HEK293 (cell line): Measurements from ENCODE around the gene CD19.

ENCODE experiments used
- CTCF ChIA-PET: fragments of 350-600 bp; formaldehyde crosslinking; extraction: SDS; loops from one replicate; lab custom pipeline; 2021; ENCODE audit warnings: antibody characterized with exemption; lab: Yijun Ruan, JAX
- POLR2A ChIA-PET: fragments of 300-600 bp; formaldehyde crosslinking; extraction: SDS; loops from one replicate; lab custom pipeline; 2020; ENCODE audit warnings: antibody characterized with exemption, inconsistent platforms; lab: Yijun Ruan, JAX
- H3K27ac ChIP-seq: fragments of 200-500 bp; sonication (Bioruptor generic); 2 replicates; pipeline ENCODE4 v1.5.1; 2014; ENCODE audit warnings: low read depth, low read length, control low read depth, inconsistent platforms; ENCODE audit errors: extremely low read depth
- H3K36me3 ChIP-seq, 2 experiments: fragments of 200-500 bp in 1 of 2; sonication (Bioruptor generic) in 1 of 2; 1 replicate in 1 of 2; 2 replicates in 1 of 2; pipeline ENCODE4 v1.5.1; 2014 to 2017; ENCODE audit warnings: inconsistent platforms in 2 of 2, low read length in 2 of 2; ENCODE audit not compliant: control insufficient read depth in 2 of 2, insufficient read depth in 1 of 2
- H3K4me1 ChIP-seq: fragments of 200-500 bp; sonication (Bioruptor generic); 2 replicates; pipeline ENCODE4 v1.5.1; 2014; ENCODE audit warnings: mild to moderate bottlenecking, low read length, inconsistent platforms; ENCODE audit not compliant: control insufficient read depth, insufficient read depth
- H3K4me3 ChIP-seq: 2 replicates; pipeline ENCODE4 v1.5.1; 2011; ENCODE audit warnings: low read depth, mild to moderate bottlenecking, control low read depth, low read length, moderate library complexity
- H3K9me3 ChIP-seq: fragments of 200-500 bp; sonication (Bioruptor generic); 2 replicates; pipeline ENCODE4 v1.5.1; 2014; ENCODE audit warnings: low read depth, low read length, inconsistent platforms; ENCODE audit not compliant: control insufficient read depth, insufficient read depth
- BCL11A ChIP-seq: fragments of 450-650 bp; formaldehyde crosslinking; IDR thresholded peaks from 2 replicates; pipeline ENCODE4 v1.5.1; 2016; ENCODE audit warnings: low read depth, missing biosample characterization, missing genetic modification characterization
- FEZF1 ChIP-seq: fragments of 450-650 bp; formaldehyde crosslinking; IDR thresholded peaks from 2 replicates; pipeline ENCODE4 v1.5.1; 2016; ENCODE audit warnings: missing biosample characterization, missing genetic modification characterization
- GFI1B ChIP-seq: fragments of 450-650 bp; formaldehyde crosslinking; IDR thresholded peaks from 2 replicates; pipeline ENCODE4 v1.5.1; 2016; ENCODE audit warnings: missing biosample characterization, missing genetic modification characterization
- REST ChIP-seq: fragments of 450-650 bp; formaldehyde crosslinking; IDR thresholded peaks from 2 replicates; pipeline ENCODE4 v1.5.1; 2016; ENCODE audit warnings: missing biosample characterization, missing genetic modification characterization
- SCRT1 ChIP-seq: fragments of 450-650 bp; formaldehyde crosslinking; IDR thresholded peaks from 2 replicates; pipeline ENCODE4 v1.5.1; 2016; ENCODE audit warnings: missing biosample characterization, missing genetic modification characterization, borderline replicate concordance
- SP7 ChIP-seq: fragments of 450-650 bp; formaldehyde crosslinking; IDR thresholded peaks from 2 replicates; pipeline ENCODE4 v1.5.1; 2016; ENCODE audit warnings: missing biosample characterization, missing genetic modification characterization
- ZBTB8A ChIP-seq: fragments of 450-650 bp; formaldehyde crosslinking; IDR thresholded peaks from 2 replicates; pipeline ENCODE4 v1.5.1; 2016; ENCODE audit warnings: missing biosample characterization, missing genetic modification characterization
- ZNF280C ChIP-seq: fragments of 450-650 bp; formaldehyde crosslinking; IDR thresholded peaks from 2 replicates; pipeline ENCODE4 v1.5.1; 2016; ENCODE audit warnings: missing biosample characterization, missing genetic modification characterization
- ZNF324 ChIP-seq: fragments of 450-650 bp; formaldehyde crosslinking; IDR thresholded peaks from 2 replicates; pipeline ENCODE4 v1.5.1; 2016; ENCODE audit warnings: missing biosample characterization, missing genetic modification characterization
- ZNF404 ChIP-seq: fragments of 450-650 bp; formaldehyde crosslinking; IDR thresholded peaks from 2 replicates; pipeline ENCODE4 v1.5.1; 2017; ENCODE audit warnings: missing biosample characterization, missing genetic modification characterization
- ZNF426 ChIP-seq: fragments of 450-650 bp; formaldehyde crosslinking; IDR thresholded peaks from 2 replicates; pipeline ENCODE4 v1.5.1; 2017; ENCODE audit warnings: missing biosample characterization, missing genetic modification characterization, mild to moderate bottlenecking, inconsistent platforms, moderate library complexity
- ZNF549 ChIP-seq: fragments of 450-650 bp; IDR thresholded peaks from 2 replicates; pipeline ENCODE4 v1.5.1; 2018; ENCODE audit warnings: missing biosample characterization, missing genetic modification characterization, mild to moderate bottlenecking, inconsistent platforms, moderate library complexity
- ZNF610 ChIP-seq: fragments of 450-650 bp; formaldehyde crosslinking; IDR thresholded peaks from 2 replicates; pipeline ENCODE4 v1.5.1; 2016; ENCODE audit warnings: missing biosample characterization, missing genetic modification characterization, borderline replicate concordance
- ZNF626 ChIP-seq: fragments of 450-650 bp; sonication (Bioruptor Pico); formaldehyde crosslinking; IDR thresholded peaks from 2 replicates; pipeline ENCODE4 v1.5.1; 2018; ENCODE audit warnings: missing biosample characterization, missing genetic modification characterization, inconsistent platforms
- ZNF645 ChIP-seq: fragments of 450-650 bp; formaldehyde crosslinking; IDR thresholded peaks from 2 replicates; pipeline ENCODE4; 2016; ENCODE audit warnings: missing biosample characterization, missing genetic modification characterization
- ZXDB ChIP-seq: fragments of 450-650 bp; formaldehyde crosslinking; IDR thresholded peaks from 2 replicates; pipeline ENCODE4 v1.5.1; 2016; ENCODE audit warnings: missing biosample characterization, missing genetic modification characterization
- TF ChIP-seq, protein P1 (sequence below): fragments of 450-650 bp; formaldehyde crosslinking; IDR thresholded peaks from 2 replicates; pipeline ENCODE4 v1.5.1; 2016; ENCODE audit warnings: missing biosample characterization, missing genetic modification characterization
- TF ChIP-seq, protein P2 (sequence below): sonication (generic); formaldehyde crosslinking; IDR thresholded peaks from 2 replicates; pipeline ENCODE4 v1.8.1; 2022; ENCODE audit warnings: mild to moderate bottlenecking, moderate library complexity, missing genetic modification reagents

CD19 gene

GRCh38 chr16:28932339-28933141 lies 769 bp downstream of the CD19 start:
- TF ChIP-seq ZNF549 (tag by site-specific recombination) = no peak
- no peak for TF ChIP-seq ZNF280C (tag by site-specific recombination)
- TF ChIP-seq ZNF626 (tag by site-specific recombination) = no peak
- TF ChIP-seq, protein P1, sequence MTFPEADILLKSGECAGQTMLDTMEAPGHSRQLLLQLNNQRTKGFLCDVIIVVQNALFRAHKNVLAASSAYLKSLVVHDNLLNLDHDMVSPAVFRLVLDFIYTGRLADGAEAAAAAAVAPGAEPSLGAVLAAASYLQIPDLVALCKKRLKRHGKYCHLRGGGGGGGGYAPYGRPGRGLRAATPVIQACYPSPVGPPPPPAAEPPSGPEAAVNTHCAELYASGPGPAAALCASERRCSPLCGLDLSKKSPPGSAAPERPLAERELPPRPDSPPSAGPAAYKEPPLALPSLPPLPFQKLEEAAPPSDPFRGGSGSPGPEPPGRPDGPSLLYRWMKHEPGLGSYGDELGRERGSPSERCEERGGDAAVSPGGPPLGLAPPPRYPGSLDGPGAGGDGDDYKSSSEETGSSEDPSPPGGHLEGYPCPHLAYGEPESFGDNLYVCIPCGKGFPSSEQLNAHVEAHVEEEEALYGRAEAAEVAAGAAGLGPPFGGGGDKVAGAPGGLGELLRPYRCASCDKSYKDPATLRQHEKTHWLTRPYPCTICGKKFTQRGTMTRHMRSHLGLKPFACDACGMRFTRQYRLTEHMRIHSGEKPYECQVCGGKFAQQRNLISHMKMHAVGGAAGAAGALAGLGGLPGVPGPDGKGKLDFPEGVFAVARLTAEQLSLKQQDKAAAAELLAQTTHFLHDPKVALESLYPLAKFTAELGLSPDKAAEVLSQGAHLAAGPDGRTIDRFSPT (tag by site-specific recombination) = no peak
- TF ChIP-seq FEZF1 = no peak
- TF ChIP-seq ZNF610 (tag by site-specific recombination) = no peak
- TF ChIP-seq SCRT1 (tag by site-specific recombination) = no peak
- no peak for TF ChIP-seq ZBTB8A (tag by site-specific recombination)
- no peak for TF ChIP-seq ZNF404 (tag by site-specific recombination)
- TF ChIP-seq, protein P2, sequence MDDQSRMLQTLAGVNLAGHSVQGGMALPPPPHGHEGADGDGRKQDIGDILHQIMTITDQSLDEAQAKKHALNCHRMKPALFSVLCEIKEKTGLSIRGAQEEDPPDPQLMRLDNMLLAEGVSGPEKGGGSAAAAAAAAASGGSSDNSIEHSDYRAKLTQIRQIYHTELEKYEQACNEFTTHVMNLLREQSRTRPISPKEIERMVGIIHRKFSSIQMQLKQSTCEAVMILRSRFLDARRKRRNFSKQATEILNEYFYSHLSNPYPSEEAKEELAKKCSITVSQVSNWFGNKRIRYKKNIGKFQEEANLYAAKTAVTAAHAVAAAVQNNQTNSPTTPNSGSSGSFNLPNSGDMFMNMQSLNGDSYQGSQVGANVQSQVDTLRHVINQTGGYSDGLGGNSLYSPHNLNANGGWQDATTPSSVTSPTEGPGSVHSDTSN (CRISPR knock-in tag) = no peak
- no peak for TF ChIP-seq ZNF426
- no peak for TF ChIP-seq ZNF645 (tag by site-specific recombination)
- no peak for TF ChIP-seq GFI1B
- TF ChIP-seq ZXDB (tag by site-specific recombination) = no peak
- TF ChIP-seq ZNF324 (tag by site-specific recombination) = no peak
- TF ChIP-seq SP7 = no peak
- no peak for TF ChIP-seq BCL11A
- POLR2A ChIA-PET = interaction anchor here (0.8 kb wide), 1 partner anchor 18 kb away, joined by 3 read pairs; the partner anchor contains the start of gene NFATC2IP
- Histone ChIP-seq H3K36me3 (no peaks in the 10 kb centered on the region), H3K9me3 (no peaks in the 10 kb centered on the region), H3K4me1 (no peaks in the 10 kb centered on the region), H3K27ac (no peak overlapping the region), H3K4me3 (no peak overlapping the region)
- CTCF ChIA-PET = interaction anchor here (0.5 to 1.4 kb wide), 4 partner anchors 13 to 44 kb away, joined by 3 to 6 read pairs (median 4); no protein-coding TSS in a partner anchor

GRCh38 chr16:28933171-28933570 lies 1.4 kb downstream of the CD19 start:
- ChIA-PET POLR2A (interaction anchor here (0.8 kb wide), 1 partner anchor 18 kb away, joined by 3 read pairs; the partner anchor contains the start of gene NFATC2IP), CTCF (interaction anchor here (0.5 to 1.4 kb wide), 3 partner anchors 12 to 43 kb away, joined by 3 to 6 read pairs (median 3); no protein-coding TSS in a partner anchor)
- TF ChIP-seq REST (tag by site-specific recombination) = no peak
- Histone ChIP-seq H3K4me3 (no peak overlapping the region), H3K36me3 (no peaks in the 10 kb centered on the region), H3K27ac (no peak overlapping the region), H3K4me1 (no peaks in the 10 kb centered on the region), H3K9me3 (no peaks in the 10 kb centered on the region)
